Endothelial cell of umbilical vein (primary cell): ENCODE results near the gene PLXDC2. TPM values are rescaled to one million over a fixed set of nuclear protein-coding genes. Genes with fewer than 3 reads are reported as not detected.

Experiments
- BruUV-seq: library from RNA; stranded (reverse); fragments of 400-500 nt; replicated peaks from 2 replicates; lab custom pipeline; 2021; lab: Mats Ljungman, UMichigan
- CTCF ChIA-PET: fragments of 300-600, 350-600 bp; sonication (Branson Sonifier 250); formaldehyde crosslinking; loops from one replicate; lab custom pipeline; 2021; ENCODE audit warnings: antibody characterized with exemption, inconsistent platforms; lab: Charles Lee
- POLR2A ChIA-PET: fragments of 300-600, 350-600 bp; sonication (Branson Sonifier 250); formaldehyde crosslinking; loops from one replicate; lab custom pipeline; 2021; ENCODE audit warnings: antibody characterized with exemption, inconsistent platforms; lab: Charles Lee
- DNase-seq: peaks from one replicate; pipeline ENCODE4 v3.0.0-alpha.2; 2011; ENCODE audit warnings: low read depth, low spot score
- FAIRE-seq: peaks from 2 replicates; lab custom pipeline; 2011; peaks lifted over from hg19 to GRCh38; lab: Jason Lieb, UNC
- H2AFZ ChIP-seq: 2 replicates; pipeline ENCODE4 v1.6.0; 2012; ENCODE audit warnings: low read depth, low read length, control low read depth, inconsistent platforms
- H3K27ac ChIP-seq: 2 replicates; pipeline ENCODE4 v1.5.1; 2011; ENCODE audit warnings: low read depth, mild to moderate bottlenecking, control low read depth, low read length, moderate library complexity; ENCODE audit not compliant: insufficient read depth
- H3K27me3 ChIP-seq, 2 experiments: 2 replicates each; pipeline versions ENCODE4 v1.6.0 to v1.6.1; 2011; ENCODE audit warnings: low read length in 2 of 2, mixed read lengths in 1 of 2; ENCODE audit not compliant: control insufficient read depth in 2 of 2, insufficient read depth in 2 of 2
- H3K36me3 ChIP-seq, 2 experiments: 2 replicates in 1 of 2; 3 replicates in 1 of 2; pipeline ENCODE4 v1.5.1; 2011; ENCODE audit warnings: low read length in 2 of 2, mild to moderate bottlenecking in 1 of 2, moderate library complexity in 1 of 2; ENCODE audit not compliant: control insufficient read depth in 2 of 2, insufficient read depth in 2 of 2; ENCODE audit errors: extremely low read depth in 1 of 2
- H3K4me1 ChIP-seq: 3 replicates; pipeline ENCODE4 v1.5.1; 2011; ENCODE audit warnings: mild to moderate bottlenecking, low read length; ENCODE audit not compliant: control insufficient read depth, insufficient read depth; ENCODE audit errors: extremely low read depth
- H3K4me2 ChIP-seq: 2 replicates; pipeline ENCODE4 v1.6.1; 2011; ENCODE audit warnings: low read length, control low read depth, mixed read lengths; ENCODE audit not compliant: insufficient read depth
- H3K4me3 ChIP-seq, 3 experiments: fragments of 200-600 bp in 1 of 3; sonication (generic), shearing (Covaris generic) in 1 of 3; replicated peaks in 1 of 3; 2 replicates each; pipeline ENCODE4 v1.5.1; 2011 to 2016; ENCODE audit warnings: control low read depth in 3 of 3, low read length in 3 of 3, mild to moderate bottlenecking in 2 of 3, inconsistent platforms in 1 of 3, low read depth in 1 of 3, moderate library complexity in 1 of 3; ENCODE audit not compliant: insufficient read depth in 1 of 3
- H3K79me2 ChIP-seq: 2 replicates; pipeline ENCODE4 v1.6.0; 2012; ENCODE audit warnings: low read length, inconsistent platforms; ENCODE audit not compliant: control insufficient read depth, insufficient read depth
- H3K9ac ChIP-seq: replicated peaks from 2 replicates; pipeline ENCODE3; 2011; ENCODE audit warnings: low read length, control low read depth; ENCODE audit not compliant: insufficient read depth; ENCODE audit errors: extremely low read depth
- H3K9me1 ChIP-seq: replicated peaks from 3 replicates; pipeline ENCODE4 v1.6.0; 2011; ENCODE audit warnings: mild to moderate bottlenecking, low read length; ENCODE audit not compliant: control insufficient read depth, insufficient read depth; ENCODE audit errors: extremely low read depth
- H3K9me3 ChIP-seq: replicated peaks from 2 replicates; pipeline ENCODE4 v1.5.1; 2012; ENCODE audit warnings: low read length, inconsistent platforms; ENCODE audit not compliant: control insufficient read depth, insufficient read depth
- H4K20me1 ChIP-seq: replicated peaks from 2 replicates; pipeline ENCODE3; 2011; ENCODE audit warnings: mild to moderate bottlenecking, low read length; ENCODE audit not compliant: control insufficient read depth, insufficient read depth; ENCODE audit errors: extremely low read depth
- CTCF ChIP-seq, 2 donors: IDR thresholded peaks; 1 replicate in 1 of 2; 2 replicates in 1 of 2; pipeline ENCODE4 v1.5.1; 2011; ENCODE audit warnings: low read length in 2 of 2, mild to moderate bottlenecking in 2 of 2, moderate library complexity in 2 of 2, control low read depth in 1 of 2, inconsistent platforms in 1 of 2, low read depth in 1 of 2; ENCODE audit not compliant: insufficient read depth in 1 of 2; ENCODE audit errors: extremely low read depth in 1 of 2
- EZH2 ChIP-seq: IDR thresholded peaks from 2 replicates; pipeline ENCODE4 v1.6.1; 2012; ENCODE audit warnings: borderline replicate concordance, low read depth, mild to moderate bottlenecking, moderate library complexity, low read length, inconsistent platforms; ENCODE audit not compliant: severe bottlenecking
- FOS ChIP-seq: IDR thresholded peaks from 2 replicates; pipeline ENCODE4 v1.6.1; 2011; ENCODE audit warnings: mild to moderate bottlenecking, low read length, moderate library complexity, borderline replicate concordance; ENCODE audit not compliant: insufficient read depth
- GATA2 ChIP-seq: IDR thresholded peaks from 2 replicates; pipeline ENCODE4 v1.7.0; 2011; ENCODE audit warnings: low read depth, mild to moderate bottlenecking, moderate library complexity, mixed read lengths, low read length; ENCODE audit not compliant: insufficient read length, insufficient read depth
- JUN ChIP-seq: IDR thresholded peaks from 2 replicates; pipeline ENCODE4 v1.6.1; 2011; ENCODE audit warnings: borderline replicate concordance, low read depth; ENCODE audit not compliant: insufficient read length, insufficient read depth
- MAX ChIP-seq: IDR thresholded peaks from 2 replicates; pipeline ENCODE4 v1.6.1; 2011; ENCODE audit not compliant: insufficient read depth, insufficient read length
- MYC ChIP-seq: IDR thresholded peaks from one replicate; pipeline ENCODE4 v1.6.1; 2011; ENCODE audit warnings: mild to moderate bottlenecking, low read depth, low read length
- POLR2A ChIP-seq: IDR thresholded peaks from 2 replicates; pipeline ENCODE4 v1.6.1; 2012; ENCODE audit warnings: low read depth, mild to moderate bottlenecking, control low read depth, low read length
- POLR2AphosphoS5 ChIP-seq: IDR thresholded peaks from 2 replicates; pipeline ENCODE4 v1.6.1; 2012; ENCODE audit warnings: low read depth, mild to moderate bottlenecking, control low read depth, low read length, moderate library complexity; ENCODE audit not compliant: insufficient read depth
- dilution Hi-C: fragments of 300-500 bp; cut with MboI; formaldehyde crosslinking; loops from one replicate; pipeline ENCODE4 v1.15.0; 2019; ENCODE audit warnings: low sequenced_read_pairs; ENCODE audit not compliant: extremely low pct_ligation_motif_present
- intact Hi-C: fragments of 100-400 bp; cut with micrococcal nuclease; formaldehyde crosslinking; loops from one replicate; pipeline ENCODE4 v1.10.0; 2022
- polyA plus RNA-seq, 4 experiments: library from polyadenylated mRNA; depleted of rRNA in 3 of 4; stranded (reverse) in 3 of 4; unstranded in 1 of 4; fragments of >200 nt; gene quantifications; 2 replicates each; pipeline versions ENCODE4 v1.2.1 to v1.2.3, GENCODE V29; 2011 to 2012; ENCODE audit warnings: missing spikeins in 1 of 4
- total RNA-seq: library from RNA; stranded (reverse); gene quantifications from 2 replicates; pipeline ENCODE4 v1.2.3, GENCODE V29; 2021

PLXDC2 gene
- total and polyA plus RNA-seq, 2 donors (not counting 3 experiments of a cell fraction or from before 2014, with no cell fraction given), result 0.32 to 1.2 TPM

- no peak for DNase-seq
- CTCF ChIA-PET, result no interaction called here
- Histone ChIP-seq H3K9me1 (no peaks in the 10 kb centered on the region), H4K20me1 (no peaks in the 10 kb centered on the region), H3K9me3 (peaks cover 5% of the 10 kb centered on the region), H3K9ac (no peak overlapping the region), H3K79me2 (no peaks in the 10 kb centered on the region), H3K4me2 (no peak overlapping the region), H3K27me3 (no peaks in the 10 kb centered on the region), H3K36me3 (no peaks in the 10 kb centered on the region), H2AFZ (no peak overlapping the region), H3K4me1 (no peaks in the 10 kb centered on the region), H3K4me3 (no peak overlapping the region), H3K27ac (no peak overlapping the region)
- FAIRE-seq, result no peak
- POLR2A ChIA-PET, result no interaction called here
- dilution Hi-C loops (no loop called here), intact Hi-C loops (no loop called here)
- TF ChIP-seq POLR2AphosphoS5 (no peak), JUN (no peak), FOS (no peak), MAX (no peak), GATA2 (no peak), EZH2 (no peak), MYC (no peak), POLR2A (no peak), CTCF (IDR thresholded peaks at IDR 0.05; ENCODE audit: extremely low read depth in 1 of 2, insufficient read depth in 1 of 2, low read depth in 1 of 2, low read length in 2 of 2) (no peak)
- BruUV-seq, result no TSS peak
These were observed 460.1 kb downstream of the PLXDC2 start for GRCh38 chr10:20276127-20276979.
